Activated CD8-positive, alpha-beta memory T cell treated with anti-CD3 and anti-CD28 coated beads, Interleukin-2, amount 50 U/mL, for 48 hours (primary cell): ENCODE data around the gene DLX5.
"Not testable (repeated sequence)": the region's sequence is repeated elsewhere in the genome, so short reads cannot be mapped to it uniquely, and the experiment has no call there.

Experiments used
- DNase-seq: peaks from one replicate; pipeline ENCODE4 v3.0.0-alpha.2; 2020

The DLX5 gene

GRCh38 chr7:97024209-97025129 is at the start of gene DLX5:
TSS of gene DLX5 (minus strand) at chr7:97024831. CDS start at chr7:97024623, 208 bp downstream.
- DNase-seq = peak; percentile 64

DNA sequence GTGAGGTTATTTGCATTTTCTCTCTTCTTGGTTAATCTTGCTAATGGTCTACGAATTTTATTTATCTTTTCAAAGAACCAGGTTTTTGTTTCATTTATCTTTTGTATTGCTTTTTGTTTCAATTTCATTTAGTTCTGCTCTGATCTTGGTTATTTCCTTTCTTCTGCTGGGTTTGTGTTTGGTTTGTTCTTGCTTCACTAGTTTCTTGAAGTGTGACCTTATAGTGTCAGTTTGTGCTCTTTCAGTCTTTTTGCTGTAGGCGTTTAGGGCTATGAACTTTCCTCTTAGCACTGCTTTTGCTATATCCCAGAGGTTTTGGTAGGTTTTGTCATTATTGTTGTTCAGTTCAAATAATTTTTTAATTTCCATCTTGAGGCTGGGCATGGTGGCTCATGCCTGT is 47.4 kb upstream of the DLX5 start:
- not testable (repeated sequence) for DNase-seq

DNA sequence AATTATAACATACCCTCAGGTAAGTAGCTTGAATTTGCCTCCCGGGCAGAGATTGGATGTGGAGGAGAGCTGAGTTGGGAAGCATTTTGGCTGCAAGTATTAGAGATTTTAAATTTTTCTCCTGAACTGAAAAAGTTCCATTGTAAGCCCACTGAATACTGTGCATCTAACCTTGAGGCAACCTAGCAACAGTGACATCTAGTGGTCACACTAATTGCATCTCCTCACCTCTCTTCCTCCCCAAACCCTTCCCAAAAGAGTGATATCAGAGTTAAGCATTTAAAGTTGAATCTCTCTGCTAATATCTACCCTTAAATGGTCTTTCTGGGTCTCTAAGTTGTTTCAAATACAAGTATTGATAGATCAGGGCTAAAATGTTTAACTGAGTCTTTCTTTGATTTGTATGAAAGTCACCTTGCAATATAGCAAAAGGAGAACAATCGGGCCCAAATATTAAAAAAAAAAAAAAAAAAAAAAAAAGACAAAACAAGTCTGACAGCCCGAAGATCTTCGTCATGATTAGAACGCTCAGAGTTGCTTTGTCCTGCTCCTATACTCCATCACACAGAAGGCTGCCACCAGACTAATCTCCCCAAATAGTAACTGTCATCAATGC is 40.4 kb upstream of the DLX5 start:
- no peak for DNase-seq

- no peak for DNase-seq
These were observed 39.4 kb upstream of the DLX5 start for GRCh38 chr7:97064020-97064419.

- DNase-seq = no peak
These were observed 18.6 kb upstream of the DLX5 start for GRCh38 chr7:97043281-97043680.

GRCh38 chr7:97039374-97040065 is 14.9 kb upstream of the DLX5 start:
- no peak for DNase-seq

- not testable (repeated sequence) for DNase-seq
These were observed 9.7 kb upstream of the DLX5 start for GRCh38 chr7:97034213-97034852.

- DNase-seq = peak; percentile 80
These were observed 3.0 kb upstream of the DLX5 start for GRCh38 chr7:97027427-97028234.

- no peak for DNase-seq
These were observed 2.2 kb upstream of the DLX5 start for GRCh38 chr7:97026715-97027426.

GRCh38 chr7:97025983-97026714 is 1.5 kb upstream of the DLX5 start:
- DNase-seq = peak; percentile 60

- DNase-seq = no peak
These were observed 484 bp upstream of the DLX5 start for GRCh38 chr7:97025130-97025499.

DNA sequence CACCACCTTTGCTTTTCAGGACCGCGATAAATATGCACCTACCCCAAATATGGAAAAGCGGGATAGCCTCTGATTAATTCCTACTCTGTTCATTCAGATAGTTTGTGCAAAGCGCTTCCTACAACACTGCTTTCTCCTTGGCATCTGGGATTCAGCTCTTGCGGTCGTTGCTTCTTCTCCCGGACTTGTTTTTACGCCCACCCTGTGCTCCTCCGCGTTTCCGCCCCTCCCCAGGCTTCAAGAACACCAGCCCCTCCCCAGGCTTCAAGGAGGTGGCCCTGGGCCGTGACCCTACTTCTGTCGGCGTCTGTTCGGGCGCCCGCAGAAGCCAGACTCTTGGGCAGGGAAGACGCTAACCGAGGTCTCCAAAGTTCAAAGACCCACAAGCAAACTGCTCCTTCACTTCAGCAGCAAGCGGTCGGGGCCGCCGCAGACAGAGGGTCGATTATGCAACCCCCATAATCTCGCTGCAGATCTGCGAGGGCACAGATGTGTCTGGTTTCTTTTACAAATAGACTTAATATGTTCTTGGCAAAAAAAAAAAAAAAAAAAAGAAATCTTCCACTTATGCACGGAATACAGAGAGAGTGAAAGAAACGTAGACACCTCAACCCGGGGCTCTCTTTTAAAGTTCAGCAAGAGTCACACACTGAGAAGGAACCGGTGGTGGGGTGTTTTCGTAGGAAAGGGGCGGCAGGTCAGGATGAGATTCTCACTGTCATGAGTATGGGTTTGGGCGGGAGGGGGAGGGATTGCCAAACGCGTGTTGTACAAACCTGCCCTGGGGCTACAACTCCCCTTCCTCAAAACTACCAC is 1.9 kb downstream of the DLX5 start:
- no peak for DNase-seq

DNA sequence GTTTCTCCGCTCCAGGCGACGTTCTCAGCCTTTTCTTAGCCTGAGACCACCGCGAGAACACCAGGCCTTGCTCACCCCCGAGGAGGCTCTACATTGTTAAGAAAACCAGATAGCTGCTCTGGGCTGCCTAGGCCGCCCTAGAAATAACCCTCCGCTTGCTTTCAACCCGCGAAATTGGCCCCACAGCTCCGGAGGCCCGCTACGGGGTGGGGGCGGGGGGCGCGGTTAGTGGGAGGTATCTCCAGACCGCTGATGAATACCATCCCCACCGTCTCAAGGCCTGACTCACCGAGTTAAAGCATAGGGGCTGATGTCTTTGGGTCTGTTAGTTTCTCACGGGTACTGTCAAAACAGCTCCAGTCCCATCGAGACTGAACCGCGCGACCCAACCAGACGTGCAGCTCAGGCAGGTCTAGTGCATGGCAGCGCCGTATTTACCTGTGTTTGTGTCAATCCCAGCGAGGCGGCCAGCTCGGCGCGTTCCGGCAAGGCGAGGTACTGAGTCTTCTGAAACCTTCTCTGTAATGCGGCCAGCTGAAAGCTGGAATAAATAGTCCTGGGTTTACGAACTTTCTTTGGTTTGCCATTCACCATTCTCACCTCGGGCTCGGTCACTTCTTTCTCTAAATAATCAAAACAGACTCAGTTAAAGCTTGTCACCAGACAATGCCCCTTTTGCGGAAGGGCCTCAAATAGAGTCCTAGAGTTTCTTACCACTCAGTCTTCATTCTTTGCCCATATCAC is 2.7 kb downstream of the DLX5 start:
- DNase-seq = no peak

DNA sequence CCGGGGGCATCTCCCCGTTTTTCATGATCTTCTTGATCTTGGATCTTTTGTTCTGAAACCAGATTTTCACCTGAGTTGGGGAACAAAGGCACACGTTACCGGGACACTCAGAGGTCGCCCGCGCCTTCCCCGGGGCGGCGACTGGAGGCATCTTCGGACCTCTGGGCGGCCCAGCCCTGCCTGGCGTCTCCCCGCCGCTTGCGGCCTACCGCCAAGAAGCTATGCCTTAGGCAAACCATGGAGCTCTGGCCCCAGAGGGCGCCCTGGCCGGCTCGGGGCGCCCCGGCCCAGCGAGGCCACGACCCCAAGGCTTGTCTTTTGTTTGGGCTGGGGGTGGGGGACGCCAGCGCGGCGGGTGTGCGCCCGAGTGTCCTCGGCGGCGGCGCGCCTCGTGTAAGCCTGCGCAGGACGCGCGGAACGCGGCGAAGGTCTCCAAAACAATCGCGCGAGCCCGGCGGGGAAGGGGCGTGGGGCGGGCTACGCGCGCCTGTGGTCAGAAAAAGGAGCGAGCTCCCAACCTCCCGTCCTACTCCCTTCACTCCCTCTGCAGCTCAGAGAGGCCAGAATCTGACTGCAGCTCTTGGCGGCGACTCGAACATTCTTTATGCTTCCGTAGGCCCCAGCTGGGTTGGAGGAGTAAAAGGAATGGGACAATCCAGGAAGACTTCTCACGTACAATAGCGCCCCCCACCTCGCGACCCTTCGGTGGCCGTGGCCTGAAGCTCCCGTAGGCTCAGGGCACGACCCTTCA is 3.5 kb downstream of the DLX5 start:
- no peak for DNase-seq

DNA sequence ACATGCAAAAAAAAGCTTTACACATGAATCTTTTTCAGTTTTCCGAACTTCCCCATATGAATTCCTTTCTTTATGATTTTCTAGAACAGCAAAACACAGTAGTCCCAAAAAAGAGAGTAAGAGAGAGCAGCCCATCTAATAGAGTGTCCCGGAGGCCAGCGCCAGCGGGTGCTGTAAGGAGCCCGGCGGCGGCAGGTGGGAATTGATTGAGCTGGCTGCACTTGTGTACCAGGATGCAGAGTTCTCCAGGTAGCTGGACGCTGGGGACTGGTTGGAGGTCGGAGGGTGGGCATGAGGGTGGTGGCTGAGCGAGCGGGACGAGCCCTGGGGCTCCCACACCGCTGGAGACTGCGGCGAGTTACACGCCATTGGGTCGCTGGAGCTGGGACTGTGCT is 4.0 kb downstream of the DLX5 start:
- no peak for DNase-seq

GRCh38 chr7:97019710-97020225 is 4.9 kb downstream of the DLX5 start:
- DNase-seq = no peak

GRCh38 chr7:97018791-97019531 is 5.7 kb downstream of the DLX5 start:
- no peak for DNase-seq
